ENCODE data around the gene BCL7B. TPM values are rescaled to one million over a fixed set of nuclear protein-coding genes. Genes with fewer than 3 reads are reported as not detected.

The BCL7B gene
- total RNA-seq, 8 experiments from 2014 or later = 17.6 to 35.8 (median 32.1) TPM

DNA sequence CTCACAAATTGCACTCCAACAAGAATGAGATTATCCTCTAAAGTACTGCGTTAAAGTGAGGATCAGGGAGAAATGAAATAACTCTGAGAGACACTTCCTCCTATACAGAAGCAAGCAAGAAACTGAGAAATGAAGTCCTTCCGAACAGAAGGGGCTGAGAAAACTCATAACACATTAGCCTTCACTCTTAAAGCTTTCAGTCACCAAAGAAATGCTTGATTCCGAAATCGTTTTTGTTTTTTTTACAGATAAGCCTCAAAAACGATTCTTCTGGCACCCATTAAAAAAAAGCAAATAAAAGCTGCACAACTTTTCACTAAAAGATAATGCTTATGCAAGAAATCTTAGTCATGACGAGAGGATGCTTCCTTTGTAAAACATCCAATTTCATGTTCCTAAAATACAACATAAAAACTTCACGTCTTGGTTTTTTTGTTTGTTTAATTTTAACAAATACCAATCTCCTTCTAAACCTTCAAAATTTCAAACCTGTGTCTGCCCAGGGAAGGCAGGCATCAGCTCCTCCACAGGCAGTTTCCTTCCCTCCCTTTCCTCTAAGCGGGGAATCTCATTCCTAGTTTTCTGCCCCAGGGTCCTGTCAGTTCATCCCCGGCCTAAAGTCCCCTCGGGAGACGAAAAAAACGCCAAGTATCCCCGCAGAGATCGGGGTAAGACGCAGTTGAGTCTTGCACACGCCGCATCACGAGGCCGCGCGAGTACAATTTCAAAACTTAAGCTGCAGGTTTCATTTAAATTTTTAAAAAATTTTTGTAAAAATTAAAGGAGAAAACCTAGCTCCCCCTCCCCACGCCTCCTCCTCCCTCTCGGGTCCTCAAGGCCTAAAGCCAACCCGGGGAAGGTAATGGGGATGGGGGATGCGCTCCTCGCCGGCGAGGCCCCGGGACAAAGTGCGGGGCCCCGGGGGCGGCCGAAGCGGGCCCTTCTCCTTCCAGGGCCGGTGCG, 36.5 kb downstream of the BCL7B start:
- in situ Hi-C loops (cut with MboI; ENCODE audit: low pct_unique_long_range_greater_than_20kb in 2 of 9, low sequenced_read_pairs in 9 of 9, unreplicated experiment in 9 of 9) = no loop called here
- ATAC-seq (replicated peaks in 6 of 8) = no peak
- Histone ChIP-seq H3K4me3 (peak overlapping the region; percentile 74 to 99 (median 90)), H3K27ac (peak overlapping the region; percentile 88 to 91), H3K4me1 (replicated peaks in 1 of 2) (peaks cover 13 to 15% of the 10 kb centered on the region in 2 donors)
- 0 to 4% (median 1%) methylated on average over 7 to 23 of the region's 36 CpGs for WGBS, 10 experiments

DNA sequence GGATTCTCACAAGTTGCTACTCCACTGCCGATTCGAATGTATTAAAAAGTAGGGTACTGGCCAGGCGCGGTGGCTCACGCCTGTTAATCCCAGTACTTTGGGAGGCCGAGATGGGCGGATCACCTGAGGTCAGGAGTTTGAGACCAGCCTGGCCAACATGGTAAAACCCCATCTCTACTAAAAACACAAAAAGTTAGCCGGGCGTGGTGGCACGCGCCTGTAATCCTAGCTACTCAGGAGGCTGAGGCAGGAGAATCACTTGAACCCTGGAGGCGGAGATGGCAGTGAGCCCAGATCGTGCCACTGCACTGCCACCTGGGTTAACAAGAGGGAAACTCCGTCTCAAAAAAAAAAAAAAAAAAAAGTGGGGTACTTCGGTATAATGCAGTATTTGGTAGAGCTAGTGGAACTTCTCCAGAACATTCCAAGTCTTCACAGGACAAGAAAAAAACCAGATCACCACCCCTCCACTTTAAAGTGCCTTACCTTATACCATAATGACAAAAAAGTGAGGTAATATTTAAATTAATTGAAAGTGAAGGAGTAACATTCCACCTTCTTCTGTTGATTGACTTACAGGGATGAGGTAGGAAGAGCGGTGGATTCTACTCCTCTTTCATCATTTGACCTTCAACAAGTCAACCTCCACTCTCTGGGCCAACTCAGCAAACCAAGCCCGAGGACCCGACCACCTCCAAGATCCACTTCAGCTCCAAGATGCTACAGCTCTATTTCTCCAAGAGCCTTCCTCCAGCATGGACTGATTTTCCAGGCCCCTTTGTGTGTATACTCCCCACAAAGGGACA, 37.4 kb downstream of the BCL7B start:
- peaks cover 13 to 15% of the 10 kb centered on the region in 2 donors for H3K4me1 ChIP-seq (replicated peaks in 1 of 2)
- peak overlapping the region; percentile 15 to 88 for H3K27ac ChIP-seq
- in situ Hi-C loops (cut with MboI; ENCODE audit: low pct_unique_long_range_greater_than_20kb in 2 of 9, low sequenced_read_pairs in 9 of 9, unreplicated experiment in 9 of 9) = no loop called here
- ATAC-seq (replicated peaks in 6 of 8) = no peak
- peak overlapping the region; percentile 74 to 99 (median 90) for H3K4me3 ChIP-seq
- 0 to 64% (median 44%) methylated on average over 2 to 10 of the region's 18 CpGs; no CpG with 5 or more reads in 1 of the 10 experiments for WGBS, 10 experiments

DNA sequence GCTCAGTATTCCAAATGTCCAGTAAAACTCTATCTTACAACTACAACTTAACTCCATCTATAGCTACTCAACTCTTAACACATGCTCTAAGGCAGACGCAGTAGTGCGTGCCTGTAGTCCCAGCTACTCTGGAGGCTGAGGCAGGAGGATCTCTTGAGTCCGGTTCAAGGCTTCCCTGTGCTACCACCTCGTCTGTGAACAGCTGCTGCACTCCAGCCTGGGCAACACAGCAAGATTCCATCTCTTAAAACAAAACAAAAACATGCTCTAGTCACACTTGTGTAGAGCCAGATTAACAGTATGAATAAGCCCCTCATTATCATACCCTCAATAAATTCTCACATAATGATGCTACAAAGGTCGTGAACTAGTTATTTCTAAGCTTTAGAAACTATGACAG, 39.0 kb downstream of the BCL7B start:
- 60 to 100% (median 89%) methylated on average over 1 to 5 of the region's 5 CpGs; no CpG with 5 or more reads in 2 of the 10 experiments for WGBS, 10 experiments
- Histone ChIP-seq H3K4me1 (replicated peaks in 1 of 2) (peaks cover 13 to 15% of the 10 kb centered on the region in 2 donors), H3K27ac (no peak overlapping the region), H3K4me3 (no peak overlapping the region)
- no peak for ATAC-seq (replicated peaks in 6 of 8)
- in situ Hi-C loops (cut with MboI; ENCODE audit: low pct_unique_long_range_greater_than_20kb in 2 of 9, low sequenced_read_pairs in 9 of 9, unreplicated experiment in 9 of 9) = no loop called here

DNA sequence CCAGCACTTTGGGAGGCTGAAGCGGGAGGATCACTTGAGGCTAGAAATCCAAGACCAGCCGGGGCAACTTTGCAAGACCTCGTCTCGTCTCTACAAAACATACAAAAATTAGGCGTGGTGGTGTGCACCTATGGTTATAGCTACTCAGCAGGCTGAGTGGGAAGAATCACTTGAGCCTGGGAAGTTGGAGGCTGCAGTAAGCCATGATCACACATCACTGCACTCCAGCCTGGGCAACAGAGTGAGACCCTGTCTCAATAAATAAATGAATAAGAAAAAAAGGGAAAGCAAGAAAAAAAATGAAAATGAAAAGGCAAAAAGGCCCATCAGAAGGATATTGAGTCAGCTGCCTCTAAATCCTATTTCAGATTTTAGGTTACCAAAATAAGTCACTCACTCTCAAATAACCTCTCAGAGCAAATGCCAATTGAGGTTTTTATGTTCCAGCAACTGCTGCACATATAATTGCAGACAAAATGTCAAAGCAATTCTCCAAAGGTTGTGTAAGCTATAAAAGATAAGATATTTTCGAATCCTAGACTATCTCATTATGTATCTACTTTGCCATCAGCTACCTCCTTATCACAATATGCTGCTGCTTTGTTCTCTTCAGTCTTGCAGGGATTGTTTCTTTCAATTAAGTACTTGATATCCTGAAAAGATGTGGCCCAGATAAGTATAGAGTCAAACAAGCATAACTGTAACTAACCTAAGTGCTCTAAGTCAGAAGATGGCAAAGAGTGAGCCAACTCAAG, 40.1 kb downstream of the BCL7B start:
- Histone ChIP-seq H3K27ac (no peak overlapping the region), H3K4me1 (replicated peaks in 1 of 2) (peaks cover 10 to 15% of the 10 kb centered on the region in 2 donors), H3K4me3 (no peak overlapping the region)
- in situ Hi-C loops (cut with MboI; ENCODE audit: low pct_unique_long_range_greater_than_20kb in 2 of 9, low sequenced_read_pairs in 9 of 9, unreplicated experiment in 9 of 9) = no loop called here
- WGBS, 10 experiments = 67 to 100% (median 100%) methylated on average over 1 to 5 of the region's 6 CpGs; no CpG with 5 or more reads in 1 of the 10 experiments
- ATAC-seq (replicated peaks in 6 of 8) = no peak

GRCh38 chr7:73515178-73515577, 42.3 kb downstream of the BCL7B start:
- in situ Hi-C loops (cut with MboI; ENCODE audit: low pct_unique_long_range_greater_than_20kb in 2 of 9, low sequenced_read_pairs in 9 of 9, unreplicated experiment in 9 of 9) = no loop called here
- WGBS, 10 experiments = 90 to 100% (median 100%) methylated on average over 1 to 3 of the region's 3 CpGs; no CpG with 5 or more reads in 4 of the 10 experiments
- peaks cover 10 to 15% of the 10 kb centered on the region in 2 donors for H3K4me1 ChIP-seq (replicated peaks in 1 of 2)
- peak in 5 of 8 experiments; percentile 35 to 80 (median 64) for ATAC-seq (replicated peaks in 6 of 8)
- no peak overlapping the region for H3K27ac ChIP-seq
- no peak overlapping the region for H3K4me3 ChIP-seq

GRCh38 chr7:73512018-73512780, 45.3 kb downstream of the BCL7B start:
- in situ Hi-C loops (cut with MboI; ENCODE audit: low pct_unique_long_range_greater_than_20kb in 2 of 9, low sequenced_read_pairs in 9 of 9, unreplicated experiment in 9 of 9) = no loop called here
- 73 to 100% (median 86%) methylated on average over 1 to 8 of the region's 8 CpGs for WGBS, 10 experiments
- peak in 1 of 8 experiments; percentile 47 for ATAC-seq (replicated peaks in 6 of 8)
- no peak overlapping the region for H3K4me3 ChIP-seq
- no peaks in the 10 kb centered on the region for H3K4me1 ChIP-seq (replicated peaks in 1 of 2)
- no peak overlapping the region for H3K27ac ChIP-seq

GRCh38 chr7:73509463-73509862, 48.0 kb downstream of the BCL7B start:
- peak in 4 of 8 experiments; percentile 86 to 99 (median 92) for ATAC-seq (replicated peaks in 6 of 8)
- 10 to 100% (median 90%) methylated on average over 1 to 5 of the region's 5 CpGs; no CpG with 5 or more reads in 1 of the 10 experiments for WGBS, 10 experiments
- in situ Hi-C loops (cut with MboI; ENCODE audit: low pct_unique_long_range_greater_than_20kb in 2 of 9, low sequenced_read_pairs in 9 of 9, unreplicated experiment in 9 of 9) = no loop called here
- Histone ChIP-seq H3K4me1 (replicated peaks in 1 of 2) (no peaks in the 10 kb centered on the region), H3K4me3 (no peak overlapping the region), H3K27ac (no peak overlapping the region)

DNA sequence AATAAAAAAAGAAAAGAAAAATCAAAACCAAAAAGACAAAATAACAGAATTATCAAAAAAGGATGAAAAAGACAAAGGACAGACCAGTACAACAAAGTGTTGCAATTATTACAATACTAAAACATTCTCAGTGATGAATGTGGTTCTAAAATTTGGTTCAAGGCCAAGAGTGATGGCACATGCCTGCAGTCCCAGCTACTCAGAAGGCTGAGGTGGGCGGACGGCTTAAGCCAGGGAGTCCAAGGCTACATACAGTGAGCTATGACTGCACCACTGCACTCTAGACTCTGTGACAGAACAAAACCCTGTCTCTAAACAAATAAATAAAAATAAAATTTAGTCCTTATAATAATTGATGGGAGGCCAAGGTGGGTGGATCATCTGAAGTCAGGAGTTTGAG, 49.9 kb downstream of the BCL7B start:
- 40 to 100% (median 86%) methylated on average over 1 to 2 of the region's 2 CpGs; no CpG with 5 or more reads in 2 of the 10 experiments for WGBS, 10 experiments
- no peak for ATAC-seq (replicated peaks in 6 of 8)
- Histone ChIP-seq H3K4me1 (replicated peaks in 1 of 2) (no peaks in the 10 kb centered on the region), H3K4me3 (no peak overlapping the region), H3K27ac (no peak overlapping the region)
- in situ Hi-C loops (cut with MboI; ENCODE audit: low pct_unique_long_range_greater_than_20kb in 2 of 9, low sequenced_read_pairs in 9 of 9, unreplicated experiment in 9 of 9) = no loop called here

GRCh38 chr7:73504920-73505319, 52.6 kb downstream of the BCL7B start:
- H3K4me3 ChIP-seq = no peak overlapping the region
- ATAC-seq (replicated peaks in 6 of 8) = no peak
- no peak overlapping the region for H3K27ac ChIP-seq
- in situ Hi-C loops (cut with MboI; ENCODE audit: low pct_unique_long_range_greater_than_20kb in 2 of 9, low sequenced_read_pairs in 9 of 9, unreplicated experiment in 9 of 9) = no loop called here
- WGBS, 10 experiments = 86 to 100% (median 100%) methylated on average over 1 of the region's 1 CpG; no CpG with 5 or more reads in 2 of the 10 experiments
- H3K4me1 ChIP-seq (replicated peaks in 1 of 2) = no peaks in the 10 kb centered on the region

- 100% methylated on average over 1 of the region's 2 CpGs; no CpG with 5 or more reads in 8 of the 10 experiments for WGBS, 10 experiments
- in situ Hi-C loops (cut with MboI; ENCODE audit: low pct_unique_long_range_greater_than_20kb in 2 of 9, low sequenced_read_pairs in 9 of 9, unreplicated experiment in 9 of 9) = no loop called here
- H3K4me3 ChIP-seq = no peak overlapping the region
- H3K27ac ChIP-seq = no peak overlapping the region
- H3K4me1 ChIP-seq (replicated peaks in 1 of 2) = no peaks in the 10 kb centered on the region
- no peak for ATAC-seq (replicated peaks in 6 of 8)
These were observed 53.5 kb downstream of the BCL7B start for GRCh38 chr7:73504017-73504416.

- Histone ChIP-seq H3K4me1 (replicated peaks in 1 of 2) (no peaks in the 10 kb centered on the region), H3K4me3 (no peak overlapping the region), H3K27ac (no peak overlapping the region)
- 55 to 100% (median 99%) methylated on average over 1 to 5 of the region's 5 CpGs for WGBS, 10 experiments
- no peak for ATAC-seq (replicated peaks in 6 of 8)
- in situ Hi-C loops (cut with MboI; ENCODE audit: low pct_unique_long_range_greater_than_20kb in 2 of 9, low sequenced_read_pairs in 9 of 9, unreplicated experiment in 9 of 9) = no loop called here
These were observed 54.3 kb downstream of the BCL7B start for GRCh38 chr7:73503229-73503628.

DNA sequence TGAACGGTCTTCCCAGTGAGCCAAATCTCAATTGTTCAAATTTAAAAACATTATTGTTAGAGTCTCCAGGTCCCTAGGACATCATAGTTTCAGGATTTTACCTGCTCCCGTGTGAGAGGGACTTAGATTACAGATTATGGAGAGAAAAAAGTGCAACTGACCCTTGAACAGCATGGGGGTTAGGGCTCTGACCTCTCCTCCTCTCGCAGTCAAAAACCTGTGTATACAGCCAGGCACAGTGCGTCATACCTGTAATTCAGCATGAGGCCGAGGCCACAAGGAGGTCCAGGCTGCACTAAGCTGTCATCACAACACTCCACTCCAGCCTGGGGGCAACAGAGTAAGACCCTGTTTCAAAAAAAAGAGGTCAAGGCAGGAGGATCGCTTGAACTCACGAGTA, 60.9 kb downstream of the BCL7B start:
- Histone ChIP-seq H3K4me1 (replicated peaks in 1 of 2) (no peaks in the 10 kb centered on the region), H3K27ac (no peak overlapping the region), H3K4me3 (no peak overlapping the region)
- in situ Hi-C loops (cut with MboI; ENCODE audit: low pct_unique_long_range_greater_than_20kb in 2 of 9, low sequenced_read_pairs in 9 of 9, unreplicated experiment in 9 of 9) = no loop called here
- ATAC-seq (replicated peaks in 6 of 8) = no peak
- WGBS, 10 experiments = 97 to 100% (median 100%) methylated on average over 1 to 4 of the region's 7 CpGs; no CpG with 5 or more reads in 6 of the 10 experiments

Measured in motor neuron (in vitro differentiated cells).